Activated CD4-positive, alpha-beta T cell treated with anti-CD3 and anti-CD28 coated beads, Interleukin-2, amount 10 ng/mL, durations not matched to agents 7 days and 5 days (primary cell): ENCODE results near the gene DMRTB1. TPM values are rescaled to one million over a fixed set of nuclear protein-coding genes. Genes with fewer than 3 reads are reported as not detected.

Experiments
- CTCF ChIA-PET: fragments of 350-600 bp; sonication (Branson Sonifier 250); formaldehyde crosslinking; loops from one replicate; lab custom pipeline; 2021; ENCODE audit warnings: antibody characterized with exemption; lab: Charles Lee
- POLR2A ChIA-PET: fragments of 350-600 bp; sonication (Branson Sonifier 250); formaldehyde crosslinking; loops from one replicate; lab custom pipeline; 2021; ENCODE audit warnings: antibody characterized with exemption; lab: Charles Lee
- DNase-seq: peaks from one replicate; pipeline ENCODE4 v3.0.0-alpha.2; 2020
- H3K27ac Mint-ChIP-seq: one replicate; pipeline ENCODE4 v1.8.0; 2021; ENCODE audit warnings: mild to moderate bottlenecking, moderate library complexity, mixed read lengths
- H3K27me3 Mint-ChIP-seq: one replicate; pipeline ENCODE4 v1.8.0; 2021; ENCODE audit warnings: mixed read lengths
- H3K36me3 Mint-ChIP-seq: one replicate; pipeline ENCODE4 v1.8.0; 2021; ENCODE audit warnings: low read depth, mixed read lengths
- H3K4me1 Mint-ChIP-seq: one replicate; pipeline ENCODE4 v1.8.0; 2021; ENCODE audit warnings: mixed read lengths
- H3K4me3 Mint-ChIP-seq: one replicate; pipeline ENCODE4 v1.8.0; 2021; ENCODE audit warnings: mild to moderate bottlenecking, moderate library complexity, mixed read lengths
- H3K9me3 Mint-ChIP-seq: one replicate; pipeline ENCODE4 v1.8.0; 2021; ENCODE audit warnings: mixed read lengths
- total RNA-seq, 2 experiments: library from RNA; stranded (reverse); gene quantifications; one replicate each; pipeline ENCODE4 v1.2.3, GENCODE V29; 2021

DMRTB1 gene
- total RNA-seq, 2 experiments from 2014 or later: 0.15 to 0.20 TPM

DNA sequence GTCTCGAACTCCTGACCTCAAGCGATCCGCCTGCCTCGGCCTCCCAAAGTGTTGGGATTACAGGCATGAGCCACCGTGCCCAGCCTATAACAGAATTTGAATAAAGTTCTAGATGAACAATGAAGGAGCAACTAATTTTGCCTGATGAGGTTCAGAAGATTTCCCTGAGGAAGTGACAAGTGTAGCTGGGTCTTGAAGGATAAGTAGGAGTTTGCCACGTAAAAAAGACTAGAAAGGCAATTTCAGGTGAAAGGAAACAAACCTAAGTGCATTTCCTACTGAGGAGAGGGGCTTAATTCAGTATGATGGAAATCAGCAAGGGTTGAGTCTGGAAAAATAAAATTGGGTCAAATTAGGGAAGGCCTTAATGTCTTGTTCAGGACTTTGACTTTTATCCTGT lies 18.6 kb upstream of the DMRTB1 start:
- DNase-seq: no peak
- ChIA-PET POLR2A (no interaction called here), CTCF (interaction anchor here (0.6 to 1.3 kb wide), 3 partner anchors 8 to 607 kb away, joined by 3 to 4 read pairs (median 3); partner anchors contain the start of gene DMRTB1)
- no peak overlapping the region for H3K4me3 Mint-ChIP-seq
- H3K27me3 Mint-ChIP-seq: peaks cover 11% of the 10 kb centered on the region
- H3K36me3 Mint-ChIP-seq: no peaks in the 10 kb centered on the region
- H3K27ac Mint-ChIP-seq: no peak overlapping the region
- H3K4me1 Mint-ChIP-seq: no peaks in the 10 kb centered on the region
- peaks cover 3% of the 10 kb centered on the region for H3K9me3 Mint-ChIP-seq

- CTCF ChIA-PET: interaction anchor here (0.7 kb wide), 1 partner anchor 23 kb away, joined by 3 read pairs; no protein-coding TSS in a partner anchor
- no peaks in the 10 kb centered on the region for H3K36me3 Mint-ChIP-seq
- POLR2A ChIA-PET: interaction anchor here (0.6 kb wide), 1 partner anchor 7 kb away, joined by 7 read pairs; no protein-coding TSS in a partner anchor
- H3K27me3 Mint-ChIP-seq: peaks cover 3% of the 10 kb centered on the region
- no peak overlapping the region for H3K27ac Mint-ChIP-seq
- peaks cover 6% of the 10 kb centered on the region for H3K9me3 Mint-ChIP-seq
- no peak for DNase-seq
- no peak overlapping the region for H3K4me3 Mint-ChIP-seq
- no peaks in the 10 kb centered on the region for H3K4me1 Mint-ChIP-seq
Measured at GRCh38 chr1:53442299-53442698, 16.9 kb upstream of the DMRTB1 start.

DNA sequence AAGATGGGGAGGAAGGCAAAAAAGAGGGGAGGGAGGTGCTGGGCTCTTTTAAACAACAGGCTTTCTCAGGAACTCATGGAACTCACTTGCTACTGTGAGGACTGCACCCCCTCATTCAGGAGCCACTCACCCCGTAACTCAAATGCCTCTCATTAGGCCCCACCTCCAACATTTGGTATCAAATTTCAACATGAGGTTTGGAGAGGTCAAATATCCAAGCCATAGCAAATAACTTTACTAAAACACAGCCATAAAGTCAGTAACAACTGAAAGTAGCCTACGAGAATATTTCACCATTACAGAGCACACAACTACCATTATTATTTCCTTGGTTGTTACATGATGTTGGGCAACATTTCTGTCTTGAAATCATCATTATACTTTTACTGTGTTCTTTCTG lies 13.1 kb upstream of the DMRTB1 start:
- ChIA-PET CTCF (no interaction called here), POLR2A (no interaction called here)
- no peaks in the 10 kb centered on the region for H3K36me3 Mint-ChIP-seq
- no peak overlapping the region for H3K4me3 Mint-ChIP-seq
- peaks cover 9% of the 10 kb centered on the region for H3K27me3 Mint-ChIP-seq
- H3K4me1 Mint-ChIP-seq: no peaks in the 10 kb centered on the region
- H3K27ac Mint-ChIP-seq: no peak overlapping the region
- H3K9me3 Mint-ChIP-seq: peaks cover 3% of the 10 kb centered on the region
- DNase-seq: no peak

GRCh38 chr1:53447413-53447812 lies 11.8 kb upstream of the DMRTB1 start:
- no peak for DNase-seq
- Mint-ChIP-seq H3K27ac (no peak overlapping the region), H3K27me3 (peaks cover 12% of the 10 kb centered on the region), H3K9me3 (peaks cover 3% of the 10 kb centered on the region), H3K4me1 (no peaks in the 10 kb centered on the region), H3K4me3 (no peak overlapping the region), H3K36me3 (no peaks in the 10 kb centered on the region)
- ChIA-PET POLR2A (no interaction called here), CTCF (interaction anchor here (0.6 kb wide), 1 partner anchor 11 kb away, joined by 5 read pairs; no protein-coding TSS in a partner anchor)

DNA sequence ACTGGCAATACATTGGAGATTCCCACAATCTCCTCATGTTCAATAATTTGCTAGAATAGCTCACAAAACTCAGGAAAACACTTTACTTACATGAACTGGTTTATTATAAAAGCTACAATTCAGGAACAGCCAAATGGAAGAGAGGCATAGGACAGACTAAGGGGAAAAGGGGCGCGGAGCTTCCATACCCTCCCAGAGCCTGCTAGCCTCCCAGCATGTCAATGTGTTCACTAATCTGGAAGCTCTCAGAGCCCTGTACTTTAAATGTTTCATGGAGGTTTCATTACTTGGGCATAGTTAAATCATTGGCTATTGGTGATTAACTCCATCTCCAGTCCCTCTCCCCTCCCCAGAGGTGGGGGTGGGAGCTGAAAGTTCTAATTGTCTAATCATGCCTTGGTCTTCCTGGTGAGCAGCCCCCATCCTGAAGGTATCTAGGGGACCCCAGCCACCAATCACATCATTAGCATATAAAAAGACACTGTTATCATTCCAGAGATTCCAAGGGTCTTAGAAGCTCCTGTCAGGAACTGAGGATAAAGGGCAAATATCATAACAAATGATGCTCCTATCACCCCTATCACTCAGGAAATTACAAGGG lies 10.9 kb upstream of the DMRTB1 start:
- ChIA-PET POLR2A (no interaction called here), CTCF (interaction anchor here (0.6 to 1.4 kb wide), 3 partner anchors 8 to 594 kb away, joined by 3 to 5 read pairs (median 3); no protein-coding TSS in a partner anchor)
- no peak for DNase-seq
- H3K4me1 Mint-ChIP-seq: no peaks in the 10 kb centered on the region
- H3K27me3 Mint-ChIP-seq: peaks cover 12% of the 10 kb centered on the region
- H3K9me3 Mint-ChIP-seq: peaks cover 3% of the 10 kb centered on the region
- H3K4me3 Mint-ChIP-seq: no peak overlapping the region
- no peaks in the 10 kb centered on the region for H3K36me3 Mint-ChIP-seq
- no peak overlapping the region for H3K27ac Mint-ChIP-seq

- Mint-ChIP-seq H3K27ac (no peak overlapping the region), H3K9me3 (peaks cover 3% of the 10 kb centered on the region), H3K4me1 (no peaks in the 10 kb centered on the region), H3K4me3 (no peak overlapping the region), H3K27me3 (peaks cover 19% of the 10 kb centered on the region), H3K36me3 (no peaks in the 10 kb centered on the region)
- POLR2A ChIA-PET: no interaction called here
- no peak for DNase-seq
- CTCF ChIA-PET: interaction anchor here (0.5 to 1.4 kb wide), 2 partner anchors 9 to 1151 kb away, joined by 3 read pairs; no protein-coding TSS in a partner anchor
Measured at GRCh38 chr1:53449021-53449420, 10.2 kb upstream of the DMRTB1 start.

DNA sequence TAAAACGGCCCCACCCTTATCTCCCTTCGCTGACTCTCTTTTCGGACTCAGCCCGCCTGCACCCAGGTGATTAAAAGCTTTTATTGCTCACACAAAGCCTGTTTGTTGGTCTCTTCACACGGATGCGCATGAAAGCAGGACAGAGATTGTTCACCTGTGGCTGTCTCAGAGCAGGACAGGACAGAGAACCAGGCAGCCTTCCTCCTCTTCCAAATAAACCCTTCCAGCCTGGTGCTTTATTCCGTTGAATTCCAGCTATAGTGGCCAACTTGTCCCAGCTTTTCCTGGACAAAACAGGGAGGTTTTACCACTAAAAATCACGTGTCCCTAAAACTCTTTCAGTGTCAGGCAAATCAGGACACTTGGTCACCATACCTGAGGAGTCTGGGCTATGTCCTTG lies 9.5 kb upstream of the DMRTB1 start:
- POLR2A ChIA-PET: interaction anchor here (0.6 kb wide), 1 partner anchor 8 kb away, joined by 7 read pairs; no protein-coding TSS in a partner anchor
- H3K4me1 Mint-ChIP-seq: no peaks in the 10 kb centered on the region
- CTCF ChIA-PET: interaction anchor here (0.7 to 1.6 kb wide), 4 partner anchors 9 to 86 kb away, joined by 3 read pairs; no protein-coding TSS in a partner anchor
- no peak for DNase-seq
- peaks cover 3% of the 10 kb centered on the region for H3K9me3 Mint-ChIP-seq
- no peak overlapping the region for H3K27ac Mint-ChIP-seq
- H3K4me3 Mint-ChIP-seq: no peak overlapping the region
- H3K36me3 Mint-ChIP-seq: no peaks in the 10 kb centered on the region
- peaks cover 19% of the 10 kb centered on the region for H3K27me3 Mint-ChIP-seq

GRCh38 chr1:53450225-53450624 lies 9.0 kb upstream of the DMRTB1 start:
- H3K9me3 Mint-ChIP-seq: peaks cover 3% of the 10 kb centered on the region
- no peak overlapping the region for H3K4me3 Mint-ChIP-seq
- CTCF ChIA-PET: interaction anchor here (0.7 to 1.6 kb wide), 3 partner anchors 13 to 85 kb away, joined by 3 read pairs; no protein-coding TSS in a partner anchor
- H3K27me3 Mint-ChIP-seq: peaks cover 21% of the 10 kb centered on the region
- no peaks in the 10 kb centered on the region for H3K36me3 Mint-ChIP-seq
- no peaks in the 10 kb centered on the region for H3K4me1 Mint-ChIP-seq
- no peak overlapping the region for H3K27ac Mint-ChIP-seq
- DNase-seq: no peak
- POLR2A ChIA-PET: no interaction called here

- no peaks in the 10 kb centered on the region for H3K36me3 Mint-ChIP-seq
- H3K9me3 Mint-ChIP-seq: no peaks in the 10 kb centered on the region
- no peak overlapping the region for H3K4me3 Mint-ChIP-seq
- H3K27ac Mint-ChIP-seq: no peak overlapping the region
- ChIA-PET CTCF (interaction anchor here (0.6 kb wide), 1 partner anchor 824 kb away, joined by 3 read pairs; no protein-coding TSS in a partner anchor), POLR2A (no interaction called here)
- no peaks in the 10 kb centered on the region for H3K4me1 Mint-ChIP-seq
- no peak for DNase-seq
- H3K27me3 Mint-ChIP-seq: peaks cover 20% of the 10 kb centered on the region
Measured at GRCh38 chr1:53454019-53454418, 5.2 kb upstream of the DMRTB1 start.

DNA sequence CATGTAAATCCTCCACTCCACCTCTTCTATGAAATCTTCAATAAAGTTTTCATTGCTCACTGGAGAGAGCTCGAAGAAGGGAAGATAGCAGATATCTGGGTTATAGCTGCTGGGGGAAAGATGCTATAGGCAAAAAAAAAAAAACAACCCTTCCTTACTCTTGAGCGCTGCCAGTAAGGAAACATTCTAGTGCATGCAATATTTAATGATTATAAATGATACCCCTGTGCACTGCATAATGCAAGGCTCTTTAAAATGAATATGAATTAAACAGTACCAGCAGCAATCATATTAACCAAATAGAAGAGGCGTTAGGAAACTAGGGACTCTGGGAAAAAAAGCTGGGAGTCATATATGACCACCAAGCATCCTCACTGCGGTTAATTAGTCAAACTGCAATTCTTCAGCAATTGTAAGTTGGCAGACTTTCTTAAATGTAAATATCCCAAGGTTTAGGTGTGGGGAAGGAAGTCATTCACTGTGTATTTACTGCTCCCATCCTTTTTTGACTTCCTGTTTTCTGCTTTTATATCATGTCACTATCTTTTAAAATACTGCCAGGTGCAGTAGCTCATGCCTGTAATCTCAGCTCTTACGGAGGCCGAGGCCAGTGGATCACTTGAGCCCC lies 3.7 kb upstream of the DMRTB1 start:
- Mint-ChIP-seq H3K9me3 (no peaks in the 10 kb centered on the region), H3K27me3 (peaks cover 16% of the 10 kb centered on the region), H3K36me3 (no peaks in the 10 kb centered on the region), H3K4me3 (no peak overlapping the region), H3K27ac (no peak overlapping the region), H3K4me1 (no peaks in the 10 kb centered on the region)
- CTCF ChIA-PET: interaction anchor here (0.5 kb wide), 1 partner anchor 748 kb away, joined by 3 read pairs; no protein-coding TSS in a partner anchor
- no peak for DNase-seq
- POLR2A ChIA-PET: no interaction called here

DNA sequence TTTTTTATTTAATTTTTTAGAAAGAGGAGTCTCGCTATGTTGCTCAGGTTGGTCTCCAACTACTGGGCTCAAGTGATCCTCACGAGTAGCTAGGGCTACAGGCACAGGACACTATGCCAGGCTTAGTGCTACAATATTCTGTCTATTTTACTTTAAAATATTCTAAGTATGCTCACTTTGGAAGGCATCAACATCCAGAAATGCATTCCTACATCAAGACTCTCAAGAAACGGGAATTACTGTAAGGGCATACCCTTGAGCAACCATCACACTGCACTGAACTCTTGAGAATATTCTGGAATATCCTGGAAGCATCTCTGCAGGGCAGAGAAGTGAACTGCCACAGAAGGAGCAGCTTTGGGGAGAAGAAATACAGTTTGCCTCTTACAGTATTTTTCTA lies 565 bp upstream of the DMRTB1 start:
- POLR2A ChIA-PET: no interaction called here
- CTCF ChIA-PET: interaction anchor here (0.6 to 1.3 kb wide), 2 partner anchors 11 to 18 kb away, joined by 3 to 5 read pairs; no protein-coding TSS in a partner anchor
- H3K27ac Mint-ChIP-seq: no peak overlapping the region

GRCh38 chr1:53460211-53460634 lies 1.0 kb downstream of the DMRTB1 start:
- DNase-seq: no peak
- Mint-ChIP-seq H3K4me3 (no peak overlapping the region), H3K9me3 (no peaks in the 10 kb centered on the region), H3K36me3 (no peaks in the 10 kb centered on the region), H3K27ac (no peak overlapping the region), H3K4me1 (no peaks in the 10 kb centered on the region), H3K27me3 (peaks cover 4% of the 10 kb centered on the region)
- ChIA-PET CTCF (interaction anchor here (0.6 kb wide), 1 partner anchor 182 kb away, joined by 3 read pairs; no protein-coding TSS in a partner anchor), POLR2A (no interaction called here)

More for the DNA sequence above, 565 bp upstream of the DMRTB1 start:
- Mint-ChIP-seq H3K4me3 (no peak overlapping the region), H3K4me1 (no peaks in the 10 kb centered on the region), H3K9me3 (no peaks in the 10 kb centered on the region), H3K27me3 (peaks cover 10% of the 10 kb centered on the region), H3K36me3 (no peaks in the 10 kb centered on the region)
- DNase-seq: no peak
